Right atrium auricular region (tissue), 2 donors: ENCODE data around the gene BAMBI. TPM values are rescaled to one million over a fixed set of nuclear protein-coding genes. Genes with fewer than 3 reads are reported as not detected.

ENCODE experiments used
- DNase-seq: peaks from one replicate; pipeline ENCODE4 v3.0.0-alpha.2; 2019; ENCODE audit warnings: low spot score
- H3K27ac ChIP-seq, 2 donors: fragments of 200-600 bp; sonication (generic); 1 replicate in 1 of 2; 2 replicates in 1 of 2; pipeline ENCODE4 v1.5.1; 2016 to 2019
- H3K27me3 ChIP-seq, 2 donors: fragments of 200-600 bp; sonication (generic); one replicate each; pipeline versions ENCODE4 v1.5.1 to v1.6.0; 2017 to 2019
- H3K36me3 ChIP-seq: fragments of 200-600 bp; sonication (generic); one replicate; pipeline ENCODE4 v1.5.1; 2016
- H3K4me1 ChIP-seq, 2 donors: fragments of 200-600 bp; sonication (generic); one replicate each; pipeline versions ENCODE4 v1.5.1 to v1.6.0; 2017 to 2019
- H3K4me3 ChIP-seq, 2 donors: fragments of 200-600 bp; sonication (generic); 1 replicate in 1 of 2; 2 replicates in 1 of 2; pipeline ENCODE4 v1.5.1; 2017 to 2019; ENCODE audit warnings: mild to moderate bottlenecking in 1 of 2, moderate library complexity in 1 of 2
- H3K9me3 ChIP-seq, 2 donors: fragments of 200-600 bp; sonication (generic); one replicate each; pipeline ENCODE4 v1.5.1; 2019
- CTCF ChIP-seq, 2 donors: fragments of 200-600 bp; sonication (generic); IDR thresholded peaks; one replicate each; pipeline ENCODE4 v1.5.1; 2019; ENCODE audit warnings: antibody characterized with exemption in 2 of 2
- total RNA-seq, 2 donors: library from RNA; depleted of rRNA; stranded (reverse); fragments of >200 nt; gene quantifications; one replicate each; pipeline ENCODE4 v1.1.0, GENCODE V29; 2016

The BAMBI gene
- total RNA-seq, 2 donors from 2014 or later, result 61.1 to 92.7 TPM

GRCh38 chr10:28719789-28720436, 42.6 kb downstream of the BAMBI start:
- TF ChIP-seq CTCF (IDR thresholded peaks at IDR 0.05), result no peak
- Histone ChIP-seq H3K4me1 (peaks cover 0 to 11% of the 10 kb centered on the region in 2 donors), H3K27ac (no peak overlapping the region), H3K27me3 (no peaks in the 10 kb centered on the region), H3K4me3 (no peak overlapping the region), H3K9me3 (no peaks in the 10 kb centered on the region), H3K36me3 (no peaks in the 10 kb centered on the region)
- DNase-seq, result no peak

GRCh38 chr10:28721318-28721951, 44.1 kb downstream of the BAMBI start:
- Histone ChIP-seq H3K4me3 (peak overlapping the region in 1 of 2 donors; percentile 49), H3K36me3 (no peaks in the 10 kb centered on the region), H3K27ac (peak overlapping the region; percentile 39 to 75), H3K9me3 (no peaks in the 10 kb centered on the region), H3K4me1 (peaks cover 0 to 11% of the 10 kb centered on the region in 2 donors), H3K27me3 (no peaks in the 10 kb centered on the region)
- no peak for DNase-seq
- TF ChIP-seq CTCF (IDR thresholded peaks at IDR 0.05), result no peak

GRCh38 chr10:28722065-28722803, 44.9 kb downstream of the BAMBI start:
- Histone ChIP-seq H3K4me3 (peak overlapping the region; percentile 42 to 49), H3K9me3 (no peaks in the 10 kb centered on the region), H3K36me3 (no peaks in the 10 kb centered on the region), H3K27ac (peak overlapping the region; percentile 39 to 75), H3K27me3 (no peaks in the 10 kb centered on the region), H3K4me1 (peaks cover 0 to 11% of the 10 kb centered on the region in 2 donors)
- peak; percentile 64 for DNase-seq
- TF ChIP-seq CTCF (IDR thresholded peaks at IDR 0.05), result no peak

- Histone ChIP-seq H3K36me3 (no peaks in the 10 kb centered on the region), H3K27ac (no peak overlapping the region), H3K4me3 (no peak overlapping the region), H3K27me3 (no peaks in the 10 kb centered on the region), H3K9me3 (no peaks in the 10 kb centered on the region), H3K4me1 (no peaks in the 10 kb centered on the region)
- TF ChIP-seq CTCF (IDR thresholded peaks at IDR 0.05), result no peak
- no peak for DNase-seq
Measured at GRCh38 chr10:28728366-28728765, 51.0 kb downstream of the BAMBI start.

DNA sequence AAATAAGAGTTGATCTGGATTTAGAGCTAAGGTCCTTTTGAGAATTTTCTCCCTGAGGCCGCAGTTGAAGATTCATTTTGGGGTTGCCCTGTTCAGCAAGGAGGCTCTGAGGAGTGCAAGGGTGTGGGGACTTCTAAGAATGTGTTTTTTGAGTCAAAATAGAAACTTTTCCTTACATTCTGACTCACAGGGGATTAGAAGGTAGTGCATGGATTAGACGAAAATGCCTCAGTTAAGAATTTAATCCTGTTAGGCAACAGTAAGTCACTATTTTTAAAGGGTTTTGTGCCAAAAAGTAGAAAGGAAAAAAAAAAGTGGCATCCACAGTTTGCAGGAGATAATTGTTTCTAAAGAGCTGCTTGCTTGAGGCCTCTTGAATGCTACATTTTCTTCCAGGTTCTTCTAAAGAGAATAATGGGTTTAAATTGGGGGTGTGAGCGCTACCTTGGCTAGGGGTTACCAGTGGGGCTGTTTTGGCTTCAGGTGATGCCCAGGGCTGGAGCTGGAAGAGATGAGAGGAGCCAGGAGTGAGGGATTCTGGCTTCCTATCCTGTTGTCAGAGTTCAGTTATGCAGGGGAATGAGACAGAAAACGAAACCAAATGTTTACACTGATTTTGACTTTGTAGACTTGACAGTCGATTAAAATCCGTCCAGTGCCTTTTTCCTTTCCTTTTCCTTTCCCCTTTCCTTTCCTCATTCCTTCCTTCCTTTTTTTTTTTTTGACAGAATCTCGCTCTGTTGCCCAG, 52.9 kb downstream of the BAMBI start:
- no peak for DNase-seq
- H3K27ac ChIP-seq, result no peak overlapping the region
- H3K4me3 ChIP-seq, result no peak overlapping the region
- H3K36me3 ChIP-seq, result no peaks in the 10 kb centered on the region
- no peaks in the 10 kb centered on the region for H3K4me1 ChIP-seq
- H3K27me3 ChIP-seq, result no peaks in the 10 kb centered on the region
- peaks cover 0 to 6% of the 10 kb centered on the region in 2 donors for H3K9me3 ChIP-seq
- no peak for TF ChIP-seq CTCF (IDR thresholded peaks at IDR 0.05)
